GM18951 (cell line): ENCODE measurements around the gene FHL2.

Experiments used
- POLR2A ChIP-seq: IDR thresholded peaks from 4 replicates; pipeline ENCODE4 v1.6.1; 2011; ENCODE audit warnings: mild to moderate bottlenecking; ENCODE audit not compliant: insufficient read length, insufficient read depth; ENCODE audit errors: extremely low read depth
- in situ Hi-C: fragments of 300-500 bp; cut with MboI; formaldehyde crosslinking; loops from one replicate; pipeline ENCODE4 v1.12.0; 2022; ENCODE audit warnings: low sequenced_read_pairs, mixed read lengths, inconsistent platforms; ENCODE audit not compliant: unreplicated experiment

The FHL2 gene

GRCh38 chr2:105387225-105387624 is 11.6 kb downstream of the FHL2 start:
- in situ Hi-C loops, result no loop called here
- no peak for TF ChIP-seq POLR2A

- TF ChIP-seq POLR2A, result no peak
- in situ Hi-C loops, result no loop called here
Observed at GRCh38 chr2:105385731-105386540, 12.9 kb downstream of the FHL2 start.

- TF ChIP-seq POLR2A, result no peak
- in situ Hi-C loops, result no loop called here
Observed at GRCh38 chr2:105384861-105385260, 14.0 kb downstream of the FHL2 start.

- in situ Hi-C loops, result no loop called here
- TF ChIP-seq POLR2A, result no peak
Observed at GRCh38 chr2:105384216-105384615, 14.6 kb downstream of the FHL2 start.

- TF ChIP-seq POLR2A, result no peak
- in situ Hi-C loops, result no loop called here
Observed at GRCh38 chr2:105383432-105384166, 15.3 kb downstream of the FHL2 start.

- no peak for TF ChIP-seq POLR2A
- in situ Hi-C loops, result no loop called here
Observed at GRCh38 chr2:105382177-105382576, 16.7 kb downstream of the FHL2 start.

GRCh38 chr2:105381101-105381668 is 17.7 kb downstream of the FHL2 start:
- TF ChIP-seq POLR2A, result no peak
- in situ Hi-C loops, result no loop called here

- in situ Hi-C loops, result no loop called here
- TF ChIP-seq POLR2A, result no peak
Observed at GRCh38 chr2:105380432-105381100, 18.3 kb downstream of the FHL2 start.

- no peak for TF ChIP-seq POLR2A
- in situ Hi-C loops, result no loop called here
Observed at GRCh38 chr2:105379741-105380186, 19.1 kb downstream of the FHL2 start.

GRCh38 chr2:105378921-105379383 is 19.9 kb downstream of the FHL2 start:
- TF ChIP-seq POLR2A, result no peak
- in situ Hi-C loops, result no loop called here

GRCh38 chr2:105378276-105378840 is 20.5 kb downstream of the FHL2 start:
- in situ Hi-C loops, result no loop called here
- no peak for TF ChIP-seq POLR2A

- TF ChIP-seq POLR2A, result no peak
- in situ Hi-C loops, result no loop called here
Observed at GRCh38 chr2:105377871-105378270, 21.0 kb downstream of the FHL2 start.
